Adrenal gland (tissue), 12 donors: ENCODE measurements around the gene LRRC10B. TPM values are rescaled to one million over a fixed set of nuclear protein-coding genes. Genes with fewer than 3 reads are reported as not detected.

Source experiments
- DNase-seq, 7 donors: peaks; one replicate each; pipeline ENCODE4 v3.0.0-alpha.2; 2019 to 2020
- H3K27ac ChIP-seq, 5 donors: fragments of 200-600 bp; sonication (generic) in 4 of 5; 1 replicate in 3 of 5; 2 replicates in 2 of 5; pipeline versions ENCODE4 v1.5.1 to v1.8.0; 2016 to 2020; ENCODE audit warnings: mild to moderate bottlenecking in 1 of 5
- H3K27me3 ChIP-seq: fragments of 200-600 bp; 2 replicates; pipeline ENCODE4 v1.8.0; 2021
- H3K36me3 ChIP-seq, 2 donors: fragments of 200-600 bp; replicated peaks in 1 of 2; 1 replicate in 1 of 2; 2 replicates in 1 of 2; pipeline versions ENCODE4 v1.5.1 to v1.8.0; 2018 to 2022
- H3K4me1 ChIP-seq, 2 donors: fragments of 200-600 bp; replicated peaks in 1 of 2; 1 replicate in 1 of 2; 2 replicates in 1 of 2; pipeline versions ENCODE4 v1.5.1 to v1.8.0; 2018 to 2021
- H3K4me3 ChIP-seq, 4 donors: fragments of 200-600 bp; sonication (generic) in 3 of 4; one replicate each; pipeline ENCODE4 v1.5.1; 2016 to 2018
- H3K9me3 ChIP-seq, 3 donors: fragments of 200-600 bp; sonication (generic) in 1 of 3; replicated peaks in 1 of 3; 1 replicate in 2 of 3; 2 replicates in 1 of 3; pipeline versions ENCODE4 v1.5.1 to v1.8.0; 2016 to 2021
- CTCF ChIP-seq, 6 experiments: fragments of 450-650 bp in 4 of 6; fragments of 200-600 bp in 2 of 6; sonication (generic) in 1 of 6; IDR thresholded peaks; 1 replicate in 5 of 6; 2 replicates in 1 of 6; pipeline versions ENCODE4 v1.5.1 to v1.8.0; 2016 to 2021; ENCODE audit warnings: antibody characterized with exemption in 6 of 6, mild to moderate bottlenecking in 2 of 6, moderate library complexity in 1 of 6
- POLR2A ChIP-seq, 2 donors: fragments of 450-650 bp; IDR thresholded peaks; one replicate each; pipeline ENCODE4 v1.6.1; 2017; ENCODE audit warnings: antibody characterized with exemption in 2 of 2, mild to moderate bottlenecking in 2 of 2, moderate library complexity in 1 of 2
- WGBS, 4 donors: extraction: QIAGEN DNeasy Blood & Tissue Kit in 2 of 4; methylation state at CpG; one replicate each; pipeline versions ENCODE4 v1.1.5 to v1.1.7; 2013 to 2017; 5-methylcytosine and 5-hydroxymethylcytosine counted together
- intact Hi-C, 2 donors: fragments of 100-400 bp; cut with DNase I; formaldehyde crosslinking; loops; one replicate each; pipeline versions ENCODE4 v1.14.1 to v1.15.0; 2022 to 2023
- polyA plus RNA-seq, 3 donors: library from polyadenylated mRNA; stranded (reverse); fragments of 200-250 nt in 2 of 3; fragments of 350-450 nt in 1 of 3; fragmentation: Illumina TruSeq in 1 of 3; extraction: RNeasy Lipid Tissue Mini Kit (QIAGEN cat#74804) in 1 of 3; gene quantifications; one replicate each; pipeline ENCODE4 v1.2.3, GENCODE V29; 2013 to 2014
- total RNA-seq, 9 donors: library from RNA; depleted of rRNA in 4 of 9; stranded (reverse); fragments of >200 nt in 4 of 9; fragments of 120-200 nt in 1 of 9; fragmentation: NEBNext Ultra II Directional in 1 of 9; extraction: Animal tissue kit (Norgen Biotek cat#: 25700) in 1 of 9; gene quantifications; one replicate each; pipeline versions ENCODE4 v1.1.0 to v1.2.4, GENCODE V29; 2013 to 2023
- donor health status: healthy with polysubstance abuse.
- donor health status: Bipolar disorder and iron deficiency.
- donor health status: DM: yes; HTN: yes; CAD: no.
- donor health status: DM: no; HTN: no; CAD: no.
- donor health status: DM: no; HTN: no; CAD: no.
- donor health status: DM: yes; HTN: yes; CAD: no.

LRRC10B gene
- total and polyA plus RNA-seq, 12 donors, result 0.06 to 2.6 (median 1.1) TPM; not detected in 3

GRCh38 chr11:61495801-61496601 is 12.5 kb upstream of the LRRC10B start:
- Histone ChIP-seq H3K36me3 (no peaks in the 10 kb centered on the region), H3K9me3 (no peaks in the 10 kb centered on the region), H3K4me3 (no peak overlapping the region), H3K4me1 (peaks cover 0 to 4% of the 10 kb centered on the region in 2 donors), H3K27ac (no peak overlapping the region), H3K27me3 (no peaks in the 10 kb centered on the region)
- DNase-seq, result peak in 2 of 7 donors; percentile 34 to 91
- intact Hi-C loops, result no loop called here
- TF ChIP-seq CTCF (IDR thresholded peaks at IDR 0.05) (no peak), POLR2A (IDR thresholded peaks at IDR 0.05) (no peak)
- WGBS, 4 donors, result 72 to 83% (median 76%) methylated on average over 10 to 26 of the region's 26 CpGs

GRCh38 chr11:61496602-61497400 is 11.7 kb upstream of the LRRC10B start:
- Histone ChIP-seq H3K9me3 (no peaks in the 10 kb centered on the region), H3K27me3 (no peaks in the 10 kb centered on the region), H3K27ac (no peak overlapping the region), H3K4me1 (peaks cover 0 to 4% of the 10 kb centered on the region in 2 donors), H3K4me3 (no peak overlapping the region), H3K36me3 (no peaks in the 10 kb centered on the region)
- DNase-seq, result no peak
- WGBS, 4 donors, result 87 to 93% (median 91%) methylated on average over 15 of the region's 15 CpGs
- no peak for TF ChIP-seq CTCF (IDR thresholded peaks at IDR 0.05)
- TF ChIP-seq POLR2A (IDR thresholded peaks at IDR 0.05), result no peak
- intact Hi-C loops, result no loop called here

- no peak overlapping the region for H3K27ac ChIP-seq
- no peak for DNase-seq
- peaks cover 0 to 4% of the 10 kb centered on the region in 2 donors for H3K4me1 ChIP-seq
- no peak for TF ChIP-seq CTCF (IDR thresholded peaks at IDR 0.05)
- no peak for TF ChIP-seq POLR2A (IDR thresholded peaks at IDR 0.05)
- intact Hi-C loops, result no loop called here
- H3K4me3 ChIP-seq, result no peak overlapping the region
- WGBS, 4 donors, result 45 to 94% (median 67%) methylated on average over 2 of the region's 2 CpGs
- no peaks in the 10 kb centered on the region for H3K27me3 ChIP-seq
- no peaks in the 10 kb centered on the region for H3K9me3 ChIP-seq
- no peaks in the 10 kb centered on the region for H3K36me3 ChIP-seq
Measured at GRCh38 chr11:61497473-61497872, 11.1 kb upstream of the LRRC10B start.

GRCh38 chr11:61497876-61498275 is 10.7 kb upstream of the LRRC10B start:
- Histone ChIP-seq H3K4me1 (peaks cover 0 to 4% of the 10 kb centered on the region in 2 donors), H3K36me3 (no peaks in the 10 kb centered on the region), H3K9me3 (no peaks in the 10 kb centered on the region), H3K27me3 (no peaks in the 10 kb centered on the region), H3K27ac (no peak overlapping the region), H3K4me3 (no peak overlapping the region)
- no peak for DNase-seq
- intact Hi-C loops, result no loop called here
- TF ChIP-seq CTCF (IDR thresholded peaks at IDR 0.05) (no peak), POLR2A (IDR thresholded peaks at IDR 0.05) (no peak)
- whole genome bisulfite sequencing, 4 donors, result 68 to 86% (median 75%) methylated on average over 5 to 9 of the region's 9 CpGs
